Neuronal stem cell (in vitro differentiated cells): ENCODE data around the gene OR6T1.

Experiments used
- DNase-seq: peaks from one replicate; pipeline ENCODE4 v3.0.0-alpha.2; 2013; ENCODE audit warnings: low spot score
- H2AFZ ChIP-seq: one replicate; pipeline ENCODE4 v1.6.1; 2013; ENCODE audit warnings: mild to moderate bottlenecking, low read length, inconsistent platforms
- H2AK5ac ChIP-seq: 2 replicates; pipeline ENCODE4 v1.6.1; 2013; ENCODE audit warnings: low read depth, mild to moderate bottlenecking, inconsistent platforms, low read length, moderate library complexity, mixed read lengths
- H2BK120ac ChIP-seq: 2 replicates; pipeline ENCODE4 v1.6.1; 2013; ENCODE audit warnings: low read depth, mild to moderate bottlenecking, inconsistent platforms, low read length, moderate library complexity, mixed read lengths
- H2BK12ac ChIP-seq: one replicate; pipeline ENCODE4 v1.6.1; 2013; ENCODE audit warnings: low read length, inconsistent platforms
- H2BK15ac ChIP-seq: 2 replicates; pipeline ENCODE4 v1.6.1; 2013; ENCODE audit warnings: mild to moderate bottlenecking, low read length, inconsistent platforms, mixed read lengths
- H2BK5ac ChIP-seq: one replicate; pipeline ENCODE4 v1.6.1; 2013; ENCODE audit warnings: inconsistent platforms, mild to moderate bottlenecking, low read length, moderate library complexity
- H3K14ac ChIP-seq: one replicate; pipeline ENCODE4 v1.6.1; 2013; ENCODE audit warnings: low read length, inconsistent platforms
- H3K18ac ChIP-seq: 2 replicates; pipeline ENCODE4 v1.6.1; 2013; ENCODE audit warnings: low read length, inconsistent platforms
- H3K23ac ChIP-seq: 2 replicates; pipeline ENCODE4 v1.6.1; 2013; ENCODE audit warnings: low read depth, mild to moderate bottlenecking, mixed read lengths, low read length, inconsistent platforms; ENCODE audit not compliant: poor library complexity
- H3K27ac ChIP-seq: replicated peaks from 3 replicates; pipeline ENCODE4 v1.5.1; 2013; ENCODE audit warnings: low read length, inconsistent platforms
- H3K27me3 ChIP-seq, 3 experiments: 2 replicates each; pipeline ENCODE4 v1.6.1; 2013; ENCODE audit warnings: low read length in 3 of 3, mild to moderate bottlenecking in 2 of 3, inconsistent platforms in 1 of 3, low read depth in 1 of 3, mixed read lengths in 1 of 3, moderate library complexity in 1 of 3; ENCODE audit not compliant: control insufficient read depth in 3 of 3, insufficient read depth in 3 of 3
- H3K36me3 ChIP-seq, 2 donors: replicated peaks in 1 of 2; 2 replicates each; pipeline ENCODE4 v1.6.1; 2013; ENCODE audit warnings: low read length in 2 of 2; ENCODE audit not compliant: control insufficient read depth in 2 of 2, insufficient read depth in 2 of 2
- H3K4ac ChIP-seq: 2 replicates; pipeline ENCODE4 v1.6.1; 2013; ENCODE audit warnings: inconsistent platforms, mild to moderate bottlenecking, low read length, moderate library complexity
- H3K4me1 ChIP-seq, 2 donors: 1 replicate in 1 of 2; 2 replicates in 1 of 2; pipeline ENCODE4 v1.6.1; 2013; ENCODE audit warnings: low read length in 2 of 2, low read depth in 1 of 2; ENCODE audit not compliant: control insufficient read depth in 2 of 2, insufficient read depth in 1 of 2
- H3K4me2 ChIP-seq: one replicate; pipeline ENCODE4 v1.6.1; 2013; ENCODE audit warnings: mild to moderate bottlenecking, low read length, inconsistent platforms; ENCODE audit not compliant: insufficient read depth, poor library complexity, severe bottlenecking
- H3K4me3 ChIP-seq, 2 donors: 2 replicates each; pipeline ENCODE4 v1.5.1; 2013; ENCODE audit warnings: low read length in 2 of 2, mild to moderate bottlenecking in 2 of 2, inconsistent platforms in 1 of 2, moderate library complexity in 1 of 2
- H3K79me1 ChIP-seq: one replicate; pipeline ENCODE4 v1.6.1; 2013; ENCODE audit warnings: low read depth, mild to moderate bottlenecking, inconsistent platforms, low read length, moderate library complexity
- H3K9ac ChIP-seq: one replicate; pipeline ENCODE4 v1.6.1; 2013; ENCODE audit warnings: mild to moderate bottlenecking, low read depth, low read length, inconsistent platforms; ENCODE audit not compliant: poor library complexity
- H3K9me3 ChIP-seq, 2 donors: replicated peaks in 1 of 2; 2 replicates each; pipeline versions ENCODE3 to v1.6.1; 2013; ENCODE audit warnings: low read length in 2 of 2, mild to moderate bottlenecking in 2 of 2, inconsistent platforms in 1 of 2, low read depth in 1 of 2, mixed read lengths in 1 of 2, moderate library complexity in 1 of 2; ENCODE audit not compliant: control insufficient read depth in 2 of 2, insufficient read depth in 1 of 2
- H4K8ac ChIP-seq: one replicate; pipeline ENCODE4 v1.6.1; 2013; ENCODE audit warnings: low read depth, mild to moderate bottlenecking, inconsistent platforms, low read length, moderate library complexity
- H4K91ac ChIP-seq: one replicate; pipeline ENCODE4 v1.6.1; 2013; ENCODE audit warnings: low read length, low read depth, mild to moderate bottlenecking, inconsistent platforms; ENCODE audit not compliant: poor library complexity
- WGBS, 2 donors: extraction: QIAGEN DNeasy Blood & Tissue Kit; methylation state at CpG; one replicate each; pipeline ENCODE4 v1.1.7; 2013; ENCODE audit warnings: missing lambda C conversion rate in 2 of 2, mixed read lengths in 1 of 2; ENCODE audit not compliant: insufficient read length in 2 of 2, insufficient replicate concordance in 1 of 2; ENCODE audit errors: extremely low coverage in 2 of 2; 5-methylcytosine and 5-hydroxymethylcytosine counted together

The OR6T1 gene

GRCh38 chr11:123899792-123900191 is 43.8 kb downstream of the OR6T1 start:
- Histone ChIP-seq H3K27me3 (no peaks in the 10 kb centered on the region), H3K4me2 (no peak overlapping the region), H3K14ac (no peak overlapping the region), H3K36me3 (no peaks in the 10 kb centered on the region), H3K4me3 (no peak overlapping the region), H3K4me1 (peaks cover 0 to 3% of the 10 kb centered on the region in 2 donors), H2BK12ac (no peak overlapping the region), H2BK120ac (no peak overlapping the region), H3K4ac (no peak overlapping the region), H3K23ac (no peak overlapping the region), H2AFZ (no peak overlapping the region), H2BK15ac (no peak overlapping the region), H2AK5ac (no peak overlapping the region), H3K9ac (no peak overlapping the region), H3K79me1 (no peaks in the 10 kb centered on the region), H2BK5ac (no peak overlapping the region), H3K9me3 (no peaks in the 10 kb centered on the region), H3K18ac (peak overlapping the region; percentile 25), H4K8ac (no peak overlapping the region), H3K27ac (no peak overlapping the region), H4K91ac (no peak overlapping the region)
- no peak for DNase-seq
- WGBS, 2 donors: no CpG with 5 or more reads among the region's 3 CpGs
